GM12892 (cell line): ENCODE measurements around the gene PIP5K1A.

Experiments
- POLR2A ChIP-seq: IDR thresholded peaks from 2 replicates; pipeline ENCODE4 v1.6.1; 2011; ENCODE audit warnings: low read depth, low read length, control low read depth
- TAF1 ChIP-seq: IDR thresholded peaks from 2 replicates; pipeline ENCODE4 v1.6.1; 2011; ENCODE audit warnings: low read depth, mild to moderate bottlenecking, control low read depth, low read length, borderline replicate concordance

DNA sequence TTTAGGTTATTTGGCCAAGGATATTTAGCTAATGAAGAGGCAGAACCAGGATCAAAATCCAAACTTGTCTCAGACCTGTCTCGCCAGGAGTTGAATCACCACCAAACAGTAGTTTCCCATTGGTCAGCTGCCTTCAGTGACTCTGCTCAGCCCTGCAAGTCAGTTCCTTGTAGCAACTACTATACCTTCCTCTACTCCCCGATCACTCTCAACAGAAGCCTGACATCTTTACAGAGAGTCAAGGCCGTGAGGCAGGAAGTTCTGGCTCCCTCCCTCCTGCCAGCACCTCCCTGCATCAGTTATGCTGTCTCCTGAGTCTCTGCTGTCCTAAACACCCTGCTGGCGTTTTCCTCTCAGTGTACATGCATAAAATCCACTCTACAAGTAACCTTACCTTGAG, 69.4 kb downstream of the PIP5K1A start:
- no peak for TF ChIP-seq POLR2A
- TF ChIP-seq TAF1: no peak
